Eye (tissue), 1 donor: ENCODE results near the gene ADAMTS7.
"Not testable (repeated sequence)": the region's sequence is repeated elsewhere in the genome, so short reads cannot be mapped to it uniquely, and the experiment has no call there.

Experiments used
- DNase-seq: peaks from one replicate; pipeline ENCODE4 v3.0.0-alpha.2; 2015

ADAMTS7 gene

DNA sequence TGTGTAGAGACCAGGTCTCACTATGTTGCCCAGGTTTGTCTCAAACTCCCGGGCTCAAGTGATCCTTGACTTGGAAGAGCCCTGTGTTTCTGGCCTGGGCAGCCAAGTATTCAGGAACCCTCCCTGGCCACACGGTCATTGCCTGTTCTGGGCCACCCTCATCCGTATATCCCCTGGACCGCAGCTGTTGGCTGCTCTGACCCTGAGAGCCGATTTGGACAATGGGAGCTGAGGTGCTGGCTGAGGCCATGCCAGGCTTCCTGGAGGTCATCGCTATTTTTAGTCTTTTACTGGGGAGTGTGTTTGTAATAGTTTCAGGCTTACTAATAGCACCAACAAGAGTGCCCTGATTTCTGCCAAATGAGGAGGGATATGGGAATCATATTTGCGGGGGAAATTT lies 60.7 kb downstream of the ADAMTS7 start:
- no peak for DNase-seq

DNA sequence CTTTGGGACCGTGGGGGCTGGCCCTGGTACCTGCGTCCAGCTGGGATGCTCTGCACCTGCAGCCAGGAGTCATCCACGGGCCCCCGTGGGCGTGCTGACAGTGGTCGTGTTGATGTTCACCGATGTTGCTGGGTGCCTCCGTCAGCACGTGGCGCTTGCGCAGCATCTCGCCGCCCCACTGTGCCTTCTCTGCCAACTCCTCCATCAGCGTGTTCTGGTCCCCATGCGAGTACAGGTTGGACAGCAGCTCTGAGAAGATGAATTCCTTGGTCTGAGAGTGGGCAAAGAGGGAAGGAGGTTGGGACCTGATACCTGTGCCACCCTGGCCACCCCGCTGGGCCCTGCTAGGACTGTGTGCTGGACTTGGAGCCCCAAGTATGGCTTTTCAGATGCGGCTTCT lies 61.4 kb downstream of the ADAMTS7 start:
- DNase-seq, result no peak

DNA sequence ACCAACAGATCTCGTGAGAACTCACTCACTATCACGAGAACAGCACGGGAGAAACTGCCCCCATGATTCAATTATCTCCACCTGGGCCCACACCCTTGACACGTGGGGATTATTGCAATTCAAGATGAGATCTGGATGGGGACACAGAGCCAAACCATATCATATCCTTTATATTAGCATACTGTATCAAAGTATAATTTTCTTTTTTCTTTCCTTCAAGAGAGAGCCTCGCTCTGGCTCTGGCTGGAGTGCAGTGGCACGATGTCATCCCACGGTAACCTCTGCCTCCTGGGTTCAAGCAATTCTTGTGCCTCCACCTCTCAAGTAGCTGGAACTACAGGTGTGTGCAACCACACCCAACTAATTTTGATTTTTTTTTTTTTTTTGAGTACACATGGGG lies 63.4 kb downstream of the ADAMTS7 start:
- DNase-seq, result not testable (repeated sequence)

DNA sequence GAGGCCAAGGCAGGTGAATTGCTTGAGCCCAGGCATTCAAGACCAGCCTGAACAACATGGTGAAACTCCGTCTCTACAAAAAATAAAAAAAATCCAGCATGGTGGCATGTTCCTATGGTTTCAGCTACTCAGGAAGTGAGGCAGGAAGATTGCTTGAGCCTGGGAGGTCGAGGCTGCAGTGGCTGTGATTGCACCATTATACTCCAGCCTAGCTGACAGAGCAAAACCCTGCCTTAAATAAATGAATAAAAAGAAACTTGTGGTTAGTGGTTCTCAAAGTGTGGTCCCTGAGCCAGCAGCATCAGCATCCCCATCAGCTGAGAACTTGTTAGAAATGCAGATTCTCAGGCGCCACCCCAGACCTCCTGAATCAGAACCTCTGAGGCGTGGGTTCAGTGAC lies 69.6 kb downstream of the ADAMTS7 start:
- not testable (repeated sequence) for DNase-seq

DNA sequence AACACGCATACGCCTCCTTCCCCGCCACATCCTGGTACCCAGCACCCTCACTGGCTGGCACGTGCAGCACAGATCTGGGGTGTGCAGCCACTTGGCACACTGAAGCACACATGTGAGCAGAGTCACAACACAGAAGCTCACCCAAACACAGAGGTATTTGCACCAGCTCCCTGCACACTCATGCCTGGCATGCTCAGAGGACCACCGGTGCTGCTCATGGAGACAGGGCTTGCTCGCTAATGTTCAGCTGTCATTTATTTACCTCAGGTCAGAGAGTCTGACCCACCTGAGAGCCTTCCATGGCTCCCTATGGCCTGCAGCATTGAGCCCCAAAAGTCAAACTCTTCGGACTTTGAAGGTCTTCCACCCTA lies 70.4 kb downstream of the ADAMTS7 start:
- no peak for DNase-seq

DNA sequence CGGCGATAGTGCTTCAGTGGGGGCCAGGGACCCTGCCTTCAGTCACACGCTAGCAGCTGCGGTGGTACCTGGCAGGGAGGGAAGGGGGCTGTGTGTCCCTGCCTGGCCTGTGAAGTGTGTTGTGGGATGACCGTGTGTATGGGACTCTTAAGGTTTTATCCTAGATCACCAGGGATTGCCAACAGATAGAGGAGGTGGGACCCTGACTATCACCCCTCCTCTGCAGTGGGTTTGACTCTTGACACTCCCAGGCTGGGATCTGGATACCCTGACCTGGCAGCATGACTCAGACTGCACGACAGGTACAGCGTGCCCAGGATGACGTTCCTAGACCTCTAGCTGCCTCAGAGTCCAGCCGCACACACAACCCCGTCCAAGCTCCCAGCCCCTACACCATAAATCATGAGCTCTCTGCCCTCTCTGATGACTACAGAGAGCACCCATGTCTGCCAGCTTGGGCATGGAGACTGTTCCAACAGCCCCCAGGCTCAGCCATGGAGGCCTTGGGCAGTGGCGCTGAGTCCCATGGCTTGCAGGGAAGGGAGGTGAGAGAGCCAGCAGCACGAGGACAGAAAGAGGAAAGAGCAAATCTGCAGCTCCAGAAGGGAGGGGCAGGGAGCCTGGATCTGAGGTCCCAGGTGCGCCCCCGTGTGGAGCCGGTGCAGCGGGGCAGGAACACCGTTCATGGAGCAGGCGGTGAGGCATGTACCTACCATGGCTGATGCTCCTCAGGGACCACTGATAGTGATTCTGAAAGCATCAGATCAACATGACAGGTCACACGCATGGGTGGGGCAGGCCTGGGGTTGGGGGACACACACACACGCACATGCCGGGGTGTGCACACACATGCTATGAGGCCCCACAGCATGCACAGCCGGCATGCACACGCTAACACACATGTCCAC lies 71.0 kb downstream of the ADAMTS7 start:
- peak; percentile 53 for DNase-seq

DNA sequence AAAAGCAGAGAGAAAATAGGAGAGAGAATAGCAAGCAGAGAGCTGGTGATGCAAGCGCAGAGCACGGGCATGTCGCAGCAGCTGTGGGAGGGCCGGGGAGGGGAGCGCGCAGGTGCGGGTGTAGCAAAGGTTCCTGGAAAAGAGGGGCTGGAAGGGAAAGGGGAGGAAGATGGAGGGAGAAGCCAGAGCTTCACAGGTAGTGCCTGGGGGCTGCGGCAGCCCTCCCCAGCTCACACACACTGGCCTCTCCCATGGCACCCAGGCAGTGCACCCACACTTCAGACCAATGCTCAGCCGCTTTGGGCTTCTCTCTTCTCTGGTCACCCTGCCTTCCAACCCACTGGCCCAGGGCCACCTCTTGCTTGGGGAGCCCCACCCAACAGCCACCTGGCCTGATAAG lies 72.1 kb downstream of the ADAMTS7 start:
- no peak for DNase-seq

DNA sequence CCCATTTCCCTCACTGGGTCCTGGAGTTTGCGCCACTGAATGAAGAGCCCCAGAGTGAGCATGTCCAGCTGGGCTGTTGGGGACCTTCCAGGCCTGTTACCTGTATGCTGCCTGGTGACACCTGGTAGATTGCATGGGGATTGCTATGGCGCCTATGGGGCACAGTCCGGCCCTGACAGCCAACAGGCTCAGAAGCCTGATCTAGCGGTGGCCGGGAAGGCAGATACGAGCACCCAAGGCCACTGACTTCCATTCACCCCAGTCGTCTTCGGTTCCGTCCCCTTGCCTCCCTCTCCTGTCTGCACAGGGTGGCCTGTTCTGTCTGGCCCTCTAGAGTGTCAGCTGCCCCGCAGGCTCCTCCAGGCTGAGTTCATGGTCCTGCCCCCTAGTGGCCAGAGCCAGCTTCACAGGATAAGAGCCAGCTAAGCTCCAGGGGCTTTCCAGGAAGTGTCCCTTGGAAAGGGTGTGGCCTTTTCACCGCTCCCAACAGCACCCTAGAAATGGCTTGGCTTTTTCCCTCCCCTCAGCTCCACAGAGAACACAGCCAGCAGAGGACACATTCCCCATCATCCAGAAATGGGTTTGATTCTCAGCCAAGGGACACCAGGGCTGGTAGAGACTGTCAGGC lies 73.2 kb downstream of the ADAMTS7 start:
- DNase-seq, result peak; percentile 74

DNA sequence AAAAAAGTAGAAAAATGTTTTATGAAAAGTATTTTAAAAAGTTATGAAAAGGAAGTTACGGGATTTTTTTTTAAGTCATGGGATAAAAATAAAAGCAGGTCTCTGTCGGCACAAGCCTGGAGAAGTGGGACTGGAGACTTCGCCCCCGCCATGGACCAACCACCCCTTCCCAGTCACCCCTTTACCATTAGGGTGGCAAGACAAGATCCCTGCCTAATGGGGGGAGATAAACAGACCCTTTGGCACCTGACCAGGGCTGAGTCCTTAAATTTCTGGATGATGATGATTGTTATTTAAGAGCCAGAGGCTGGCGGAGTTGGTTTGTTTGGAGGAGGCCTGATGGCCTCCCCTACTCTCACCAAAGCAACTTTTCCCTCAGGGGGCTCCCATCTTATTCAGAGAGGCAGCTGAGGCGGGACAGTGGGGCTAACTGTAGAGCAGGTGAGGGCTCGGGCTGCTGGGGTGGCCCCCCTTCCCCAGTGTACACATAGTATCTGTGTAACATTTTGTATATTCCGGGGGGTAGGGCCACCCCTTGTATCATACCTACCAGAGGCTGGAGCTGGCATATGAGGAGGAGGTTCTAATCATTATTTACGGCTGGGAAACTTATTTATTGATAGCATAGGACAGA lies 74.0 kb downstream of the ADAMTS7 start:
- DNase-seq, result no peak

DNA sequence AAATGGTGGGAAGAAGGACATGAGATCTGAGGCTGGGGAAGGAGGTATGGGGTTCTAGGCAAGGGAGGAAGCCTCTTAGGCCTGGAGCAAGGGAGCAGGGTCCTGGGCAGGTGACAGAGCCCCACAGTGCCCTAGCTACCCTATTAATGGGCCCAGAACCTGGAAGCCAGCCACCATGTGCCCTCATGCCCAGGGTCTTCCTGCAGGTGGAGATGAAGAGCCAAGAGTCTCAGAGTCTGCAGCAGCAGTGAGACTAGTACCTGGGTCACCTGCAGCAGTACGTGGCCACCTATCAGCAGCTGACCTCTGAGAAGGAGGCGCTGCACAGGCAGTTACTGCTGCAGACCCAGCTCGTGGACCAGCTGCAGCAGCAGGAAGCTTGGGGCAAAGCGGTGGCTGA lies 75.0 kb downstream of the ADAMTS7 start:
- DNase-seq, result not testable (repeated sequence)

DNA sequence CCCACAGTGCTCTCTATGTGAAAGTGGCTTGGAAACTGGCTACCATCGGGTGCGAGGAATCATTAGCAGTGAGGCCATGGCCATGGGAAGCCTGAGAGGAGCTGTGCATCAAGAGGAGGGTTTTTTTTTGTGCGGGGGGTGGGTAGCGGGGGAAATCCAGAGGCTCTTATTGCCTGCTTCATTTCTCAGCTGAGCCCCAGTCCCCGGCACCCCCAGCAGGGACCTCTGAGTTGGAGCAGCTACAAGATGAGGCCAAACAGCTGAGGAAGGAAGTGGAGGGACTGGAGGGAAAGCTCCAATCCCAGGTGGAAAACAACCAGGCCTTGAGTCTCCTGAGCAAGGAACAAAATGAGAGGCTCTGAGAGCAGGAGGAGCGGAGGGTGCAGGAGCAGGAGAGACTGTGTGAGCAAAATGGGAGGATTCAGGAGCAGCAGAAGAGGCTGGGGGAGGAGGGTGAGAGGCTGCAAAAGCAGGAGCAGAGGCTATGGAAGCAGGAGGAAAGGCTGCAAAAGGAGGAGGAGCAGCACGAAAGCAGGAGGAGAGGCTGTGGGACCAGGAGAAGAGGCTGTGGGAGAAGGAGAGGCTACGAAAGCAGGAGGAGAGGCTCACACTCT lies 76.7 kb downstream of the ADAMTS7 start:
- DNase-seq, result no peak

DNA sequence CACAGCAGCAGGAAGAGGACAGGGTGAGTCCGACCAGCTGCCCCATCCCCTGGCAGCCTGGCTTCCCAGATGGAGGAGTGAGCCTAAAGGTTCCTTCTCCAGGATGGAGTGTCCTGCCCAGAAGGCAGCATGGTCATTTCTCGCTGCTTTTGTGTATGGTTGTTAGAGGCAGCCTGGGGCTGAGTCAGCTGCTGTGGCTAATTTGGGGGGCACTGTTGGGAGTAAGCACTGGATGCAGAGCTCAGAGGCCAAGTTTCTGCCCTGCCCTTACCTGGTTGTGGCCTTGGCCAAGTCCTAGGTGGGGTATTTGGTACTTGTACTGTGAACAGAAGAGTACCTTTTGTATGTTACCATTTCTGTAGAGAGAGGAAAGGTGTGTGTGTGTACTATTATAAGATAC lies 78.6 kb downstream of the ADAMTS7 start:
- DNase-seq, result no peak

DNA sequence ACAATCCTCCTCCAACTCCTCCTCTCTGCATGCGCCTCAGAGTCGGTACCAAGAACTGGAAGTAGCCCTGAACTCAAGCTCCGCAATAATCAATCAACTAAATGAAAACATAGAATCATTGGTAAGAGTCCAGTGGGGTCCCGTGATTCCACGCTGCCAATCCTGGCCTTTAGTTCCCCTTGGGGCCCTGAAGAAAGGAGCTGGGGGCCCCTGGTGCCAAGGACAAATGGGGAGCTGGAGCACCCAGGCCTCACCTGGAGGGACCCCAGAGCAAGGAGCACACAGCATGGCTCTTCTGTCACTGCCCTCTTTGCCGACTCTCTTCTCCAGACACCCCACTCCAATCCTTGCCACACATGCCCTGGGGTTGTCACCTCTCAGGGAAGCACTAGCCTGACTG lies 80.3 kb downstream of the ADAMTS7 start:
- no peak for DNase-seq

DNA sequence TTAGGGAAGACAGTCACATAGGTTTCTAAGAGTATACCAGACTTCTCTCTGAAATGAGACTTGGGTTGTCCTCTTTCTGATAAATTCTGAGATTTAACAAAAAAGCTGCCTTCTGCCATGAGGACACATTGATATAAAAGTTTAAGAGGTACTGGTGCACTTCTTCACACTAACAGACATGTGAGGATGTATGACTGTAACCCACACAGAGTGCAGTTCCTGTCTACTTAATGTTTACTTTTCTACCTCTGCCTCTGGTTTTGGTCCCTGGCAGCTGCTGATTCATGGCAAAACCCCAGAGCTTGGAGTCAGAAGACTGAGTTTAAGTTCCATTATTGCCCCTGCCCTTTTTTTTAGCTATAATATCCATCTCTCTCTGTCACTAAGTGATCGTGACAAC lies 82.8 kb downstream of the ADAMTS7 start:
- DNase-seq, result not testable (repeated sequence)

DNA sequence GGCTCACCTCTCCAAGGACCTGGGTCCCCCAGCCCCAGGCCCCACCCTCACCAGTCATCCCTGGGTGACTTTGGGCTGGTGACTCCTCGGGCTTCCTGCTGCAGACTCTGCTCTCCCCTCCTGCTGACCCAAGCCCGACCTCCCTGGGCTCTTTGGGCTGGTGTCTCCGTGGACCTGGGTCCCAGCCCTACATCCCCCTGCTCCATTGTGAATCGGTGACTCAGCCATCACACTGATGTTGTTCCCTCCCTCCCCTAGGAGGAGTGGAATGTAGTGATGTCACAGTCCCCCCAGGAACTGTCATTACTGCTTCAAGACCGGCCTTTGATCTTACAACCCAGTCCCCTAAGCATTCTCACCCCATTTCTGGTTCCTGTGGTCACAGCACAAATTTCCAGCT lies 83.7 kb downstream of the ADAMTS7 start:
- no peak for DNase-seq

DNA sequence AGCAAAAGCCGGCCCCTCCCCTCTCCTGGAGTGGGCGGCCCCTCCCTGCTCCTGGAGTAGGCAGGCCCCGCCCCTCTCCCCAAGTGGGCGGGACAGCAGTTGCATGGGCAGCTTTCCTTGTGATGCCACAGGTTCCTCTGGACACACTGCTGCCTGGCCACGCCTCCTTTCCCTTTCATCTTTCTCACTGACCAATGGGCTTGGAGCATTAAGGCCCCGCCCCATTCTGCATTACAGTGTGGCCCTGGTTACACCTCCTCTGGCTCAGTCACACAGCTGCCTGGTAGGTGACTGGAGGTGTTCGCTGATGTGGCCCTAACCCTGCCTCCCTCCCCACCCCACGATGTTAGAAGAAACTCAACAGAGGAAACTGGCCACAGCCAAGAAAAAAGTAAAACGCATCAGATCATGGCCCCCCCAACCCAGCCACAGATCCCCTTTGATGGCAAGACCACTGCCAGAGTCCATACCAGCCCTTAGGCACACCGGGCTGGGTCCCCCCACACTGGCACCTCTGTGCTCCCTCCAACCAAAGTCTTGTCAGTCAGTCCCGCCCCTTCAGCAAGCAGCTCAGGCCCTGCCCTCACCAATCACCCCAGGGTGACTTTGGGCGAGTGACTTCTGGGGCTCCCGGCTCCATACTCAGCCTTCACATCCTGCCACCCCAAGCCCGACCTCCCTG lies 84.3 kb downstream of the ADAMTS7 start:
- peak; percentile 15 for DNase-seq

DNA sequence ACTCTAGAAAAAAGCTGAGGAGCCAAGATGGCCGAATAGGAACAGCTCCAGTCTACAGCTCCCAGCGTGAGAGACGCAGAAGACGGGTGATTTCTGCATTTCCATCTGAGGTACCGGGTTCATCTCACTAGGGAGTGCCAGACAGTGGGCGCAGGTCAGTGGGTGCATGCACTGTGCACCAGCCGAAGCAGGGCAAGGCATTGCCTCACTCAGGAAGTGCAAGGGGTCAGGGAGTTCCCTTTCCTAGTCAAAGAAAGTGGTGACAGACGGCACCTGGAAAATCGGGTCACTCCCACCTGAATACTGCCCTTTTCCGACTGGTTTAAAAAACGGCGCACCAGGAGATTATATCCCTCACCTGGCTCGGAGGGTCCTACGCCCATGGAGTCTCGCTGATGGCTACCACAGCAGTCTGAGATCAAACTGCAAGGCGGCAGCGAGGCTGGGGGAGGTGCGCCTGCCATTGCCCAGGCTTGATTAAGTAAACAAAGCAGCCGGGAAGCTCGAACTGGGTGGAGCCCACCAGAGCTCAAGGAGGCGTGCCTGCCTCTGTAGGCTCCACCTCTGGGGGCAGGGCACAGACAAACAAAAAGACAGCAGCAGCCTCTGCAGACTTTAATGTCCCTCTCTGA lies 91.3 kb downstream of the ADAMTS7 start:
- DNase-seq, result not testable (repeated sequence)

DNA sequence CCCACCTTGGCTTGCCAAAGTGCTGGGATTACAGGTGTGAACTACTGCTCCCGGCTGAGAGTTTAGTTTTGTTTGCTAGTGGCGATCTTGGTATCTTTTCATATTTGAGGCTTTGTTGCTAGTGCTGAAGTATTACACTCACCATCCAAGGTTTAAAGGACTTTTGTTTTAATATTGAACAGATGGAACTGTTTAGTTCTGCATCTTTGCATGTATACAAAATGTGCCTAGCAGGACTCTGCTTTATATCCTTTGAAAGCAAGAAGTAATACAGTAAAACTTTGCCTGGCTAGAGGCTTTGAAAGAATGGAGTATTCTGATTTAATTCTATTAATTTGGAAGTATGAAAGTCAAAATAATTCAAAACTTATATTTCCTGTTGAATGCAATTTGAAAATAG lies 92.4 kb downstream of the ADAMTS7 start:
- no peak for DNase-seq

DNA sequence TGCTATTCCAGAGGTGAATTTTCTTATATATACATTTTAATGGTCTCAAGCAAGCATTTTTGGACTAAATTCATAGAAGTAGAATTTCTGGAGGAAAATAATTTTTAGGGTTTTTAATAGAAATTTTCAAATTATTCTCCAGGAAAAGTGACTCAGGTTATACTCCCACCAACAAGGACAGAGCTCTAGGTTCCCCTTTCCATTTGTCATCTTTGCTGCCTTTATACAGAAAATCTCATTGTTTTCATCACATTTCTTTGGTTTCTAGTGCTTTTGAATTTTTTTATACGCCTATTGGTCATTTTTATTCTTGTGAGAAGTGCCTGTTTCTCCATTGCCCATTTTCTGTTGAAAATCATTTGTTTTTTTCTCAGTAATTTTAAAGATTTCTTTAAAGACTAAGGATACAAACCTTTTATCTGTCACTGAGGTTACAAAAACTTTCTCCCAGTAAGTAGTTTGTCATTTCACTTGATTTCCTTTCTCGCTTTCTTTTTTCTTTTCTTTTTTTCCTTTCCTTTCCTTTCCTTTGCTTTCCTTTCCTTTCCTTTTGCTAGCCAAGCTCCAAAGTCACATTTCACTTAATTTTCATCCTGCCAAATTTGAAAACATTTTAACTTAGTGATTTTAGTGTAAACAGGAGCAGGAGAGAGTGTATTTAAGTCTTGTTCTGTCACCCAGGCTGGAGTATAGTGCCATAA lies 93.2 kb downstream of the ADAMTS7 start:
- no peak for DNase-seq

DNA sequence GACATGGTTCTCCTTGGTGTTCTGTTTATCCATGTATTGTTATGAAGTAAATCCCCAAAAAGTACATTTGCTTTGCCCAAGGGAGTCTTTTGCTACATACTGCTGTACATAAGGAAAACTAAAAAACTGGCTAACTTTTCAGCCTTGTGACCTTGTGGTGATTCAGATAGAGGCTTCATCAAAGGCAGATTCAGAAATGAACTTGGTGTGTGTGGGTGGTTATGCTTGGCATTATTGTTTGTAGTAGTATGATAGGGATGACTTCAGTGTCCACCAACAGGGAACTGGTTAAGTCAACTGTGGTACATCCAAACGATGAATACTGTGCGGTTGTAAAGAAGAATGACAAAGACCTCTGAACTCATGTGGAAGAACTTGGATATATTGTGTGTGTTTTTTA lies 94.6 kb downstream of the ADAMTS7 start:
- DNase-seq, result no peak

DNA sequence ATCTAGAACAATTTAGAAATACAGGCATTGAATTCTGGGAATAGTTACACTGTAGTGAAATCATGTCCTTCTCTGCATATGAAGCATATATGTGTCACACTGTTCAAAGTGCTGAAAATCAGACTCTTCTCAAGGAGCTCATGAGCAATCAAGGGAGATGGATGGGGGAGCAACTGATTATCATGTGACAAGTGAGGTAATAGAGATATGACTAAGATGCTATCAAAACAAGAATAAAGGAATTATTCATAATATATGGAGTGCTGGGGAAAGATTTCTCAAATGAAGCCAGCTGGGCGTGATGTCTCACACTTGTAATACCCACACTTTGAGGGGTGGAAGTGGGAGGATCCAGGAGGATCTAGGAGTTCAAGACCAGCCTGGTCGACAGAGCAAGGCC lies 95.3 kb downstream of the ADAMTS7 start:
- no peak for DNase-seq

DNA sequence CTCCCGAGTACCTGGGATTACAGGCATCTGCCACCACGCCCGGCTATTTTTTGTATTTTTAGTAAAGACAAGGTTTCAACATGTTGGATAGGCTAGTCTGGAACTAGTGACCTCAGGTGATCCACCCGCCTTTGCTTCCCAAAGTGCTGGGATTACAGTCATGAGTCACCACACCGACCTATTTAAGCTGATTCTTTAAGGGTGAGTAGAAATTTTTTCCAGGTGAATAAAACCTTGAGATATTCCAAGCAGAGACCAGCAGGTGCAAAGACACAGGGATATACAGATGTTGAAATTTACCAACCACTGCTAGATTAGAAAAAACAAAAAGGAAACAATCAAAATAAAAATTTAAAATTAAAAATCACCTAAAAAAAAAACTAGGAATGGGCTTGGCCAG lies 95.8 kb downstream of the ADAMTS7 start:
- no peak for DNase-seq
